Activated naive CD8-positive, alpha-beta T cell treated with anti-CD3 and anti-CD28 coated beads, Interleukin-2, amount 50 U/mL, for 24 hours (primary cell): ENCODE results near the gene GRIK5.

Source experiments
- ATAC-seq: fragments of 150-1000 bp; cut with Tn5 transposase; one replicate; pipeline ENCODE4 v1.10.0; 2021
- DNase-seq: peaks from one replicate; pipeline ENCODE4 v3.0.0; 2021
- H3K27ac Mint-ChIP-seq: one replicate; pipeline ENCODE4 v1.8.0; 2021; ENCODE audit warnings: mild to moderate bottlenecking, mixed read lengths
- H3K27me3 Mint-ChIP-seq: one replicate; pipeline ENCODE4 v1.8.0; 2021; ENCODE audit warnings: mixed read lengths
- H3K36me3 Mint-ChIP-seq: one replicate; pipeline ENCODE4 v1.8.0; 2021; ENCODE audit warnings: low read depth, mixed read lengths
- H3K4me1 Mint-ChIP-seq: one replicate; pipeline ENCODE4 v1.8.0; 2021; ENCODE audit warnings: mixed read lengths
- H3K4me3 Mint-ChIP-seq: one replicate; pipeline ENCODE4 v1.8.0; 2021; ENCODE audit warnings: mild to moderate bottlenecking, moderate library complexity, mixed read lengths
- H3K9me3 Mint-ChIP-seq: one replicate; pipeline ENCODE4 v1.8.0; 2021; ENCODE audit warnings: mixed read lengths

GRIK5 gene

GRCh38 chr19:42006569-42006968 lies 63.4 kb downstream of the GRIK5 start:
- Mint-ChIP-seq H3K9me3 (no peaks in the 10 kb centered on the region), H3K36me3 (no peaks in the 10 kb centered on the region), H3K27me3 (peaks cover 19% of the 10 kb centered on the region), H3K4me3 (no peak overlapping the region), H3K27ac (no peak overlapping the region), H3K4me1 (no peaks in the 10 kb centered on the region)
- no peak for DNase-seq
- no peak for ATAC-seq

DNA sequence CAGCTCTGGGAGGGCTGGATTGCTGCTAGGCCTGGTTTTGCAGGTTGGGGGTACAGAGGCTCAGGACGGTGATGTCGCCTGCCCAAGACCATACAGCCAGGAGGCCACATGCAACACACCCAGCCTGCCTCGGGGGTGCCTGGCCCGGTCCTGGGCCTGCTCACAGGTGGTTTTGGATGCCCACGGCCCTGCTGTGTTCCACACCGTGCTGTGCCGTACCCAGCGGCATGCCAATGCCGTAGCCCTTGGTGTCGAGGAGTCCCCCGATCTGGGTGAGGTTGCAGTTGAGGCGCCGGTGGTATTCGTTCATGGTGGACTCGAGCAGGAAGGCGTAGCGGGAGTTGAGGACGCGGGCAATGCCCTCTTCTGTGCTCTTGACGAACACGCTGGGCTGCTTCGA lies 64.5 kb downstream of the GRIK5 start:
- Mint-ChIP-seq H3K9me3 (no peaks in the 10 kb centered on the region), H3K27me3 (peaks cover 28% of the 10 kb centered on the region), H3K4me1 (no peaks in the 10 kb centered on the region), H3K36me3 (no peaks in the 10 kb centered on the region), H3K4me3 (no peak overlapping the region), H3K27ac (no peak overlapping the region)
- ATAC-seq (no peak), DNase-seq (no peak)

DNA sequence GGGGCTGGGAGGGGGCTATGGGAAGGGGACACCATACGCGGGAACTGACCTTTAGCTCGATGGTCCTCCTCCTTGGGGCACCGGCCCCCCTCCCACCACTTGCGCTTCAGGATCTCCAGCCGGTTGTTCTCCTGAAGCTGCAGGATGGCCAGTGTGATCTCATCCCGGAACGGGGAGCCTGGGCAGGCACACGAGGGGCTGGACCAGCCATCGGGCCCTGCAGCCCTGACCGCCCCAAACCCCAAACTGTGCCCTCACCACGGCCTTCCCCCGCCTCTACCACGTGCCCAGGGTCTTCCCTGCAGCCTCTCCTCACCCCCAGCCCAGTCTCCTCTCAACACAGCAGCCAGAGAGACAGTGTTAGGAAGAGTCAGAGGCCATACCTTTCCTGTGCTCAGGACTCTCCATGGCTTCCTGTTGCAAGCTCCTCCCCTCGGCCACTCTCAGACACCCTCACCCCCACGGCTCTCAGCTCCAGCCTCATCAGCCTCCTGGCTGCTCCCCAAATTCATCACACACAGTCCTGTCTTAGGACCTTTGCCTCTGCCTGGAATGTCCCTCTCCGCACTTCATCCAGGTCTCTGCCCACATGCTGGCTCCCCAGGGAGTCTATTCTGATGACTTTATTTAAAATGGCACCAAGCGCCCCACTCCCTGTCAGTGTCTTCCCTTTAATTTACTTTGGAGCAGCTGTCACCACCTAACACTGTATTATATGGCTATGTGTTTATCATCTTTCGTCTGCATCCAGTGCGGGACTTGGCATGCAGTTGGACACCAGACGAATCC lies 66.3 kb downstream of the GRIK5 start:
- ATAC-seq (no peak), DNase-seq (no peak)
- Mint-ChIP-seq H3K4me3 (no peak overlapping the region), H3K4me1 (peaks cover 3% of the 10 kb centered on the region), H3K27ac (no peak overlapping the region), H3K36me3 (no peaks in the 10 kb centered on the region), H3K27me3 (peaks cover 41% of the 10 kb centered on the region), H3K9me3 (no peaks in the 10 kb centered on the region)

- Mint-ChIP-seq H3K4me1 (peaks cover 28% of the 10 kb centered on the region), H3K36me3 (no peaks in the 10 kb centered on the region), H3K4me3 (no peak overlapping the region), H3K27me3 (peaks cover 69% of the 10 kb centered on the region), H3K9me3 (no peaks in the 10 kb centered on the region), H3K27ac (no peak overlapping the region)
- no peak for ATAC-seq
- DNase-seq = no peak
Observed at GRCh38 chr19:41999878-42000208, 70.2 kb downstream of the GRIK5 start.

DNA sequence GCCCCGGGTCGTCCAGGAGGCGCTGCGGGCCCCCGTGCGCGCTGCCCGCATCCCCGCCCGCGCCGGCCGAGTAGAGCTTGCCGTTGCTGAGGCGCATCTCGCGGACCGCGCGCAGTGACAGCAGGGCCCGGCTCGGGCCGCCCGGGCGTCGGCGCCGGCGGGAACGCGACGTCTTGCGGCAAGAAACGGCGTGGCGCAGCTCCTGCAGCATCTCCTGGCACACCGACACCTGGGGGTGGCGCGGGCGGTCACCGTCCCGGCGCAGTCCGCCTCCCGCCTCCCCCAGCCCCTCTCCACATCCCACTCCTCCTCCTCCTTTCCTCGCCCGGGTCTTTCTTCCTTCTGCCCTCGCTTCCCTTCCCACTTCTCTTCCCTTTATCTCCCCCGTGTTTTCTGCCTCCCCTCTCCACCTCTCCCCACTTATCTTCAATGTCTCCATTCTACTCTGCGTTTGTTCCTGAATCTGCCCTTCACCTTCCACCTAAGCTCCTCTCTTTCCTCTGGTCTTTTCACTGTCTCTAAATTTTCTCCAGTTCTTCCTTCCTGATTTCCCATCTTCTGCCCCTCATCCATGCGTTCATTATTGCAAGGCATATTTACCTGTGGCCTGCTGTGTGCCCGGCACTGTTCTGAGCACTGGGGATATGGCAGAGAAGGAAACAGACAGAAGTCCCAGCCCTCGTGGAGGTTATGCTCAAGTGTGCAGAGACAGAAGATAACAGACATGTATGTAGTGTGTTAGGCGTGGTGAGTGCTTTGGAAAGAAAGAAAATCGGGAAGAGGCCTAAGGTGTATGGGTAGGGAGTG lies 70.7 kb downstream of the GRIK5 start:
- H3K27me3 Mint-ChIP-seq = peaks cover 73% of the 10 kb centered on the region
- H3K9me3 Mint-ChIP-seq = no peaks in the 10 kb centered on the region
- H3K4me1 Mint-ChIP-seq = peaks cover 32% of the 10 kb centered on the region
- H3K36me3 Mint-ChIP-seq = no peaks in the 10 kb centered on the region
- no peak overlapping the region for H3K4me3 Mint-ChIP-seq
- no peak overlapping the region for H3K27ac Mint-ChIP-seq
- ATAC-seq (no peak), DNase-seq (no peak)

- no peak for ATAC-seq
- Mint-ChIP-seq H3K4me3 (no peak overlapping the region), H3K27me3 (peaks cover 68% of the 10 kb centered on the region), H3K36me3 (no peaks in the 10 kb centered on the region), H3K27ac (no peak overlapping the region), H3K9me3 (no peaks in the 10 kb centered on the region), H3K4me1 (peaks cover 34% of the 10 kb centered on the region)
- DNase-seq = peak; percentile 70
Observed at GRCh38 chr19:41998246-41999020, 71.6 kb downstream of the GRIK5 start.

- Mint-ChIP-seq H3K4me1 (peaks cover 37% of the 10 kb centered on the region), H3K27ac (no peak overlapping the region), H3K36me3 (no peaks in the 10 kb centered on the region), H3K27me3 (peaks cover 70% of the 10 kb centered on the region), H3K9me3 (no peaks in the 10 kb centered on the region), H3K4me3 (no peak overlapping the region)
- ATAC-seq = no peak
- no peak for DNase-seq
Observed at GRCh38 chr19:41997851-41998229, 72.2 kb downstream of the GRIK5 start.

GRCh38 chr19:41997121-41997850 lies 72.7 kb downstream of the GRIK5 start:
- DNase-seq (peak; percentile 59), ATAC-seq (no peak)
- H3K4me3 Mint-ChIP-seq = peak overlapping the region; percentile 31
- no peaks in the 10 kb centered on the region for H3K9me3 Mint-ChIP-seq
- H3K27me3 Mint-ChIP-seq = peaks cover 74% of the 10 kb centered on the region
- peaks cover 37% of the 10 kb centered on the region for H3K4me1 Mint-ChIP-seq
- no peak overlapping the region for H3K27ac Mint-ChIP-seq
- no peaks in the 10 kb centered on the region for H3K36me3 Mint-ChIP-seq

DNA sequence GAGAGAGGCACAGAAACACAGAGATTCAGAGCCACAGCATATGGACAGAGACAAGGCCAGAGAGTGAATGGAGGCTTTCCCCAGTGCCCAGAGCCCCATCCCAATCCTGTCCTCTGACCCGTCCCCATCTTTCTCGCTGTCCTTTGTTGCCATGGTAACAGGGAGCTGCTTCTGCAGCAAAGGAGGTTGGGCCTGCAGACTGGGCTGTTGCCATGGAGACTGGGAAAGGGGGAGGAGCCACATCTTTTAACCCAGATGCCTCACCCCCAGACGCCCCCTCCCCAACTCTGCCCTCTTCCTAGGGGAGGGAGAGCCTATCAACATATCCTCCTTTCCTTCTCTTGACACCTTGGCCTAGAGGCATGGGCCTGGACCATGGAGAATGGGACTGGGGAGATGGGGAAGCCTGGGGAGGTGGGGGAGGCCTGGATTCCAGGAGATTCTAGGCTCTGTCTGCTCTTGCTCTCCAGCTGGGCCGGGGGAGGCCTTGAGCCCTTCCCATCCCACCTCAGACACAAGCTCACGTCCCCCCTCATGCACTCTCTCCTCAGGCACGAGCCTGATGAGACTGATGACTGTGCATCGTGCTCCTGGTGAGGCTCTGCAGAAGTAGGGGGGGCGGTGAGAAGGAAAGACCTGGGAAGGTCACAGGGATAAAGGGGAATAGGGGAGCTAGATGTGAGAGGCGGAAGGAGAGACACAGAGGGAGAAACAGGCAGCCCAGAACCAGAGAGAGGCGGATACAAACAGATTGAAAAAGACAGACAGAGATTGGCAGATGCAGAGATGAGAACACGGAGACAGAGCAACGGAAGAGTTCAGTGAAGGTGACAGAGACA lies 73.8 kb downstream of the GRIK5 start:
- Mint-ChIP-seq H3K27ac (no peak overlapping the region), H3K4me3 (no peak overlapping the region), H3K36me3 (no peaks in the 10 kb centered on the region), H3K9me3 (no peaks in the 10 kb centered on the region), H3K4me1 (peaks cover 37% of the 10 kb centered on the region), H3K27me3 (peaks cover 63% of the 10 kb centered on the region)
- DNase-seq = no peak
- no peak for ATAC-seq

GRCh38 chr19:41994994-41995958 lies 74.7 kb downstream of the GRIK5 start:
- no peaks in the 10 kb centered on the region for H3K36me3 Mint-ChIP-seq
- DNase-seq = no peak
- ATAC-seq = no peak
- H3K27me3 Mint-ChIP-seq = peaks cover 56% of the 10 kb centered on the region
- H3K9me3 Mint-ChIP-seq = no peaks in the 10 kb centered on the region
- peaks cover 37% of the 10 kb centered on the region for H3K4me1 Mint-ChIP-seq
- no peak overlapping the region for H3K27ac Mint-ChIP-seq
- H3K4me3 Mint-ChIP-seq = peak overlapping the region; percentile 57

DNA sequence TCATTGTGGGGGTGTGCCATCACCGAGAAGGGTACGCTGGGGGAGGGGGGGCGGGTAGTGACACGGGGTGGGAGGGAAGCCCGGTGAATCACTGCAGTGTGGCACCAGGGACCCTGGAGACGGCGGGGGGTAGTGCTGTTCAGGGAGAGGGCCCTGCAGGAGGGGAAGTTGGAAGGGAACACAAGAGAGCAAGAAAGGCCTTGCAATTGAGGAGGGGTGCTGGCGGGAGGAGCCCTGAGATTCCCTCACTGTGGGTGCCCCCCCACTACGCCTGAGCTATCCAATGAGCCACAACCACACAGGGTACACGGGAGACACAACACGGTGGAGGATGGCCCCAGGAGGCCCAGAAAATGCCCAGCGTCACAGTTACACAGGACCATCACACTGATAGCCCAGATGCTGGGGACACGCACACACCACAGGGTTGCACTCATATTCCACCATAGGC lies 75.5 kb downstream of the GRIK5 start:
- Mint-ChIP-seq H3K4me3 (peak overlapping the region; percentile 57), H3K36me3 (no peaks in the 10 kb centered on the region), H3K27ac (no peak overlapping the region), H3K27me3 (peaks cover 49% of the 10 kb centered on the region), H3K4me1 (peaks cover 37% of the 10 kb centered on the region), H3K9me3 (no peaks in the 10 kb centered on the region)
- DNase-seq (peak; percentile 27), ATAC-seq (no peak)

GRCh38 chr19:41993612-41994483 lies 76.2 kb downstream of the GRIK5 start, which contains the start of gene ATP1A3:
Gene ATP1A3, minus strand, starts transcription at chr19:41994230. Its CDS starts 154 bp downstream, at chr19:41994076.
- H3K9me3 Mint-ChIP-seq = no peaks in the 10 kb centered on the region
- DNase-seq (peak; percentile 67), ATAC-seq (peak; percentile 66)
- no peaks in the 10 kb centered on the region for H3K36me3 Mint-ChIP-seq
- no peak within 1 kb of the TSS for H3K27ac Mint-ChIP-seq
- H3K4me3 Mint-ChIP-seq = peak within 1 kb of the TSS; percentile 80
- H3K27me3 Mint-ChIP-seq = peaks cover 44% of the 10 kb centered on the region
- H3K4me1 Mint-ChIP-seq = peaks cover 33% of the 10 kb centered on the region
